Measurements from ENCODE around the gene TRIM29. TPM values are rescaled to one million over a fixed set of nuclear protein-coding genes. Genes with fewer than 3 reads are reported as not detected.

TRIM29 gene
- total and polyA plus RNA-seq, 10 of the 15 experiments (the other 5 are each of a cell fraction or from before 2014, with no cell fraction given) = 0.08 to 0.67 (median 0.26) TPM; not detected in 5

- no peak overlapping the region for H2AFZ ChIP-seq (ENCODE audit: control insufficient read depth, low read depth, low read length)
- no peak overlapping the region for H3K27ac ChIP-seq (ENCODE audit: control insufficient read depth, insufficient read depth)
- no peak for DNase-seq (ENCODE audit: low read depth, low spot score)
- in situ Hi-C loops (cut with MboI) (no loop called here), intact Hi-C loops (cut with micrococcal nuclease; ENCODE audit: unreplicated experiment) (no loop called here)
- CTCF ChIA-PET = no interaction called here
- H4K20me1 ChIP-seq (ENCODE audit: control insufficient read depth, insufficient read depth) = no peaks in the 10 kb centered on the region
- H3K36me3 ChIP-seq (ENCODE audit: control insufficient read depth in 2 of 2, insufficient read depth in 2 of 2, low read length in 1 of 2) = no peaks in the 10 kb centered on the region
- RAD21 ChIA-PET (ENCODE audit: unreplicated experiment) = interaction anchor here (2.2 kb wide), 1 partner anchor 44 kb away, joined by 5 read pairs; no protein-coding TSS in a partner anchor
- no peak for FAIRE-seq
- SMC1A ChIA-PET (ENCODE audit: uncharacterized antibody, unreplicated experiment) = no interaction called here
- TF ChIP-seq KDM1A (IDR thresholded peaks at IDR 0.05; ENCODE audit: borderline replicate concordance) = no peak
- no peak for TF ChIP-seq HDGF (IDR thresholded peaks at IDR 0.05)
- no peak for TF ChIP-seq SREBF1 (IDR thresholded peaks at IDR 0.05; ENCODE audit: low read length)
- TF ChIP-seq, protein P1, sequence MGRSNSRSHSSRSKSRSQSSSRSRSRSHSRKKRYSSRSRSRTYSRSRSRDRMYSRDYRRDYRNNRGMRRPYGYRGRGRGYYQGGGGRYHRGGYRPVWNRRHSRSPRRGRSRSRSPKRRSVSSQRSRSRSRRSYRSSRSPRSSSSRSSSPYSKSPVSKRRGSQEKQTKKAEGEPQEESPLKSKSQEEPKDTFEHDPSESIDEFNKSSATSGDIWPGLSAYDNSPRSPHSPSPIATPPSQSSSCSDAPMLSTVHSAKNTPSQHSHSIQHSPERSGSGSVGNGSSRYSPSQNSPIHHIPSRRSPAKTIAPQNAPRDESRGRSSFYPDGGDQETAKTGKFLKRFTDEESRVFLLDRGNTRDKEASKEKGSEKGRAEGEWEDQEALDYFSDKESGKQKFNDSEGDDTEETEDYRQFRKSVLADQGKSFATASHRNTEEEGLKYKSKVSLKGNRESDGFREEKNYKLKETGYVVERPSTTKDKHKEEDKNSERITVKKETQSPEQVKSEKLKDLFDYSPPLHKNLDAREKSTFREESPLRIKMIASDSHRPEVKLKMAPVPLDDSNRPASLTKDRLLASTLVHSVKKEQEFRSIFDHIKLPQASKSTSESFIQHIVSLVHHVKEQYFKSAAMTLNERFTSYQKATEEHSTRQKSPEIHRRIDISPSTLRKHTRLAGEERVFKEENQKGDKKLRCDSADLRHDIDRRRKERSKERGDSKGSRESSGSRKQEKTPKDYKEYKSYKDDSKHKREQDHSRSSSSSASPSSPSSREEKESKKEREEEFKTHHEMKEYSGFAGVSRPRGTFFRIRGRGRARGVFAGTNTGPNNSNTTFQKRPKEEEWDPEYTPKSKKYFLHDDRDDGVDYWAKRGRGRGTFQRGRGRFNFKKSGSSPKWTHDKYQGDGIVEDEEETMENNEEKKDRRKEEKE (IDR thresholded peaks at IDR 0.05) = no peak
- no peak for TF ChIP-seq MYB (IDR thresholded peaks at IDR 0.05; ENCODE audit: borderline replicate concordance, low read depth, low read length)
- TF ChIP-seq ELK1 (IDR thresholded peaks at IDR 0.05; ENCODE audit: low read depth, low read length) = no peak
- H3K9ac ChIP-seq (ENCODE audit: control insufficient read depth, insufficient read depth, low read length) = no peak overlapping the region
- H3K79me2 ChIP-seq (ENCODE audit: control insufficient read depth, insufficient read depth, low read length) = no peaks in the 10 kb centered on the region
- no peak overlapping the region for H3K4me2 ChIP-seq (ENCODE audit: control insufficient read depth, insufficient read depth)
- H3K4me3 ChIP-seq = no peak overlapping the region
- 26% methylated on average over 4 of the region's 4 CpGs for WGBS (ENCODE audit: insufficient coverage, insufficient replicate concordance, low lambda C conversion rate, missing lambda C conversion rate)
- BruUV-seq (replicated peaks) = no TSS peak
- ATAC-seq = no peak
- peaks cover 0 to 1% of the 10 kb centered on the region in 2 experiments; a peak in 2 of 4 replicates for H3K27me3 ChIP-seq (replicated peaks in 1 of 2; ENCODE audit: control insufficient read depth in 2 of 2, insufficient read depth in 2 of 2, low read length in 1 of 2)
- peaks cover 7% of the 10 kb centered on the region for H3K4me1 ChIP-seq (ENCODE audit: control insufficient read depth, insufficient read depth, low read length)
- no peaks in the 10 kb centered on the region for H3K9me3 ChIP-seq (replicated peaks; ENCODE audit: control insufficient read depth, insufficient read depth, low read length)
- POLR2A ChIA-PET = no interaction called here
Measured at GRCh38 chr11:120065176-120065575, 72.7 kb downstream of the TRIM29 start.
